HEK293 (cell line): Measurements from ENCODE around the gene METTL5.

Source experiments
- CTCF ChIA-PET: fragments of 350-600 bp; formaldehyde crosslinking; extraction: SDS; loops from one replicate; lab custom pipeline; 2021; ENCODE audit warnings: antibody characterized with exemption; lab: Yijun Ruan, JAX
- POLR2A ChIA-PET: fragments of 300-600 bp; formaldehyde crosslinking; extraction: SDS; loops from one replicate; lab custom pipeline; 2020; ENCODE audit warnings: antibody characterized with exemption, inconsistent platforms; lab: Yijun Ruan, JAX
- H3K27ac ChIP-seq: fragments of 200-500 bp; sonication (Bioruptor generic); 2 replicates; pipeline ENCODE4 v1.5.1; 2014; ENCODE audit warnings: low read depth, low read length, control low read depth, inconsistent platforms; ENCODE audit errors: extremely low read depth
- H3K36me3 ChIP-seq, 2 experiments: fragments of 200-500 bp in 1 of 2; sonication (Bioruptor generic) in 1 of 2; 1 replicate in 1 of 2; 2 replicates in 1 of 2; pipeline ENCODE4 v1.5.1; 2014 to 2017; ENCODE audit warnings: inconsistent platforms in 2 of 2, low read length in 2 of 2; ENCODE audit not compliant: control insufficient read depth in 2 of 2, insufficient read depth in 1 of 2
- H3K4me1 ChIP-seq: fragments of 200-500 bp; sonication (Bioruptor generic); 2 replicates; pipeline ENCODE4 v1.5.1; 2014; ENCODE audit warnings: mild to moderate bottlenecking, low read length, inconsistent platforms; ENCODE audit not compliant: control insufficient read depth, insufficient read depth
- H3K4me3 ChIP-seq: 2 replicates; pipeline ENCODE4 v1.5.1; 2011; ENCODE audit warnings: low read depth, mild to moderate bottlenecking, control low read depth, low read length, moderate library complexity
- H3K9me3 ChIP-seq: fragments of 200-500 bp; sonication (Bioruptor generic); 2 replicates; pipeline ENCODE4 v1.5.1; 2014; ENCODE audit warnings: low read depth, low read length, inconsistent platforms; ENCODE audit not compliant: control insufficient read depth, insufficient read depth
- CTCF ChIP-seq: fragments of 450-650 bp; formaldehyde crosslinking; IDR thresholded peaks from 2 replicates; pipeline ENCODE4 v1.5.1; 2016; ENCODE audit warnings: missing biosample characterization, missing genetic modification characterization
- GLI2 ChIP-seq: fragments of 450-650 bp; formaldehyde crosslinking; IDR thresholded peaks from 2 replicates; pipeline ENCODE4; 2017; ENCODE audit warnings: missing biosample characterization, missing genetic modification characterization, low read depth, borderline replicate concordance
- PBX3 ChIP-seq: sonication (generic); formaldehyde crosslinking; IDR thresholded peaks from 2 replicates; pipeline ENCODE4 v1.8.1; 2022; ENCODE audit warnings: mild to moderate bottlenecking, moderate library complexity, missing genetic modification reagents
- TSHZ1 ChIP-seq: fragments of 450-650 bp; formaldehyde crosslinking; IDR thresholded peaks from 2 replicates; pipeline ENCODE4 v1.5.1; 2016; ENCODE audit warnings: missing biosample characterization, missing genetic modification characterization, borderline replicate concordance
- ZBTB6 ChIP-seq: fragments of 450-650 bp; formaldehyde crosslinking; IDR thresholded peaks from 2 replicates; pipeline ENCODE4 v1.5.1; 2017; ENCODE audit warnings: missing biosample characterization, missing genetic modification characterization
- ZIC2 ChIP-seq: fragments of 450-650 bp; formaldehyde crosslinking; IDR thresholded peaks from 2 replicates; pipeline ENCODE4 v1.5.1; 2016; ENCODE audit warnings: missing biosample characterization, missing genetic modification characterization
- ZNF2 ChIP-seq: fragments of 450-650 bp; formaldehyde crosslinking; IDR thresholded peaks from 2 replicates; pipeline ENCODE4 v1.5.1; 2016; ENCODE audit warnings: missing biosample characterization, missing genetic modification characterization
- ZNF404 ChIP-seq: fragments of 450-650 bp; formaldehyde crosslinking; IDR thresholded peaks from 2 replicates; pipeline ENCODE4 v1.5.1; 2017; ENCODE audit warnings: missing biosample characterization, missing genetic modification characterization
- ZNF518A ChIP-seq: fragments of 450-650 bp; formaldehyde crosslinking; conservative IDR thresholded peaks from 2 replicates; pipeline ENCODE4 v1.5.1; 2016; ENCODE audit warnings: low read depth, missing biosample characterization, missing genetic modification characterization
- ZNF521 ChIP-seq: fragments of 450-650 bp; formaldehyde crosslinking; IDR thresholded peaks from 2 replicates; pipeline ENCODE4 v1.5.1; 2017; ENCODE audit warnings: missing biosample characterization, mild to moderate bottlenecking, missing genetic modification characterization
- ZNF549 ChIP-seq: fragments of 450-650 bp; IDR thresholded peaks from 2 replicates; pipeline ENCODE4 v1.5.1; 2018; ENCODE audit warnings: missing biosample characterization, missing genetic modification characterization, mild to moderate bottlenecking, inconsistent platforms, moderate library complexity
- ZNF555 ChIP-seq: fragments of 450-650 bp; formaldehyde crosslinking; conservative IDR thresholded peaks from 2 replicates; pipeline ENCODE4 v1.5.1; 2017; ENCODE audit warnings: missing biosample characterization, mild to moderate bottlenecking, missing genetic modification characterization, inconsistent platforms
- ZNF560 ChIP-seq: fragments of 450-650 bp; formaldehyde crosslinking; IDR thresholded peaks from 2 replicates; pipeline ENCODE4 v1.5.1; 2017; ENCODE audit warnings: missing biosample characterization, missing genetic modification characterization, borderline replicate concordance
- ZNF596 ChIP-seq: fragments of 450-650 bp; IDR thresholded peaks from 2 replicates; pipeline ENCODE4 v1.5.0; 2018; ENCODE audit warnings: missing biosample characterization, mild to moderate bottlenecking, missing genetic modification characterization, moderate library complexity
- ZNF670 ChIP-seq: fragments of 450-650 bp; formaldehyde crosslinking; IDR thresholded peaks from 2 replicates; pipeline ENCODE4 v1.5.1; 2016; ENCODE audit warnings: missing biosample characterization, missing genetic modification characterization, low read depth

The METTL5 gene

GRCh38 chr2:169771021-169771420, 53.7 kb downstream of the METTL5 start:
- CTCF ChIA-PET: interaction anchor here (1.0 kb wide), 1 partner anchor 243 kb away, joined by 3 read pairs; no protein-coding TSS in a partner anchor
- H3K4me3 ChIP-seq: no peak overlapping the region
- H3K36me3 ChIP-seq: no peaks in the 10 kb centered on the region
- POLR2A ChIA-PET: interaction anchor here (0.6 kb wide), 1 partner anchor 58 kb away, joined by 3 read pairs; no protein-coding TSS in a partner anchor
- no peaks in the 10 kb centered on the region for H3K9me3 ChIP-seq
- 0 out of 2 replicates have a peak, but pooled peaks cover under 1% of the 10 kb centered on the region for H3K4me1 ChIP-seq
- no peak overlapping the region for H3K27ac ChIP-seq
- TF ChIP-seq ZNF518A (tag by site-specific recombination): no peak
- TF ChIP-seq ZNF560 (tag by site-specific recombination): no peak
- TF ChIP-seq CTCF: no peak
- TF ChIP-seq TSHZ1 (tag by site-specific recombination): no peak
- no peak for TF ChIP-seq GLI2 (tag by site-specific recombination)
- no peak for TF ChIP-seq ZNF549 (tag by site-specific recombination)
- TF ChIP-seq ZNF596: no peak
- TF ChIP-seq ZNF404 (tag by site-specific recombination): no peak
- no peak for TF ChIP-seq ZIC2 (tag by site-specific recombination)
- no peak for TF ChIP-seq PBX3 (CRISPR knock-in tag)
- TF ChIP-seq ZNF521: no peak
- TF ChIP-seq ZNF2 (tag by site-specific recombination): no peak
- no peak for TF ChIP-seq ZNF670 (tag by site-specific recombination)
- no peak for TF ChIP-seq ZBTB6 (tag by site-specific recombination)
- TF ChIP-seq ZNF555 (tag by site-specific recombination): no peak
